NCI-H345 treated with DMSO at 0.1 percent for 48 hours (cell line): Measurements from ENCODE around the gene PPP1R3C.

Source experiments
- DNase-seq: peaks from one replicate; lab custom pipeline; 2025; ENCODE audit not compliant: unreplicated experiment; lab: John Stamatoyannopoulos, UW

Gene PPP1R3C

DNA sequence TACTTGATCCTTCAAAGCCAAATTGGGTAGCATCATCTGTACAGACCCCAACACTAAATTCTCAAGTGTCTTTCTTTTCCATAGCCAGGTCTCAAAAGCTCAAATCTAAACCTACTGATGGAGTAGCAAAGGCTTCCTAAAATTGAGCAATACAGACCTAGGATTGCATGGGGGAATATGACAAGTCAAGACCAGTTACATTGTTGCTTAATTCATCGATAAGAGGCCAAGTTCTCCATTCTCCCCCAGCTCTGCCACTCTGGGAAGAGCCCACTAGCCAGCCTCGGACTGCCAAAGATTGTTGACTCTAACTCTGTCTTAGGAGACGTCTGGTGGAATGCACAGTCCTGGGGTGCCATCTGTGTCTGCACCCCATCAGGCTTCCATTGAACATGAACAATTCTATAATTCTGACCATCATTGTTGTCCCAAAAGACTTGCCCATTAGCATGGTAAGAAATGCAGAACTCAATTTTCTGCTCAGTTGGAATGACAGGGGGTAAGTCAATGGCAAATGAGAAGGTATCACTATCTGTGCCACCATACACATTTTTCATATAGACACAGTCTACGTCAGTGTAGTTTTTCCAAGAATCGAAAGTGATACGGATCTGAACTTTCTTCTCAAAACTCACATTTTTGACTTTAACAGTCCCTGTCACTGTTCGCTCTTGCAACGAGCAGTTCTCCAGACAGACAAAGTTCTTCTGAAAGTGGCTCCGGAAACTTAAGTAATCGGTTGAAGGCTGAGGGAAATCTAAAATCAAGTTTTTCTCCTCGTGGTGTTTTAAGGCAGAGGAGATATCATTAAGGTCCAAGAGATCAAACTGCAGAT is 2.9 kb downstream of the PPP1R3C start:
- DNase-seq: no peak

DNA sequence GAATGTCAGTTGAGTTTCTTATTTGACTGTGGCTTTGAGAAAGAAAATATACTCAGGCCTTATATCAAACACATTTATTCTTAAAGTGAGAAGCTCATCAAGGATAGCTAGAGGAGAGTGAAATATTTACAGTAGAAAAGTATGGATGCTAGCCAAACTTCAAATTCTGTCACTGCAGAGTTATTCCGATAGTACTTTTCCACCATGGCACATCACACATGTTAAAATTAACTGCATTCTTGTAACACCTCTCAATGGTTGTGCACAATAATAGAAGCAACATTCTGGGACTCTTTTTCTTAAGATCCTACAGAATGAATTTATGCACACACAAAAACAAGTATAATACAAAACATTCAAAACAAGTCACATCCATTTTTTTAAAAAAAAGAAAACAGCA is 4.5 kb downstream of the PPP1R3C start:
- DNase-seq: no peak

DNA sequence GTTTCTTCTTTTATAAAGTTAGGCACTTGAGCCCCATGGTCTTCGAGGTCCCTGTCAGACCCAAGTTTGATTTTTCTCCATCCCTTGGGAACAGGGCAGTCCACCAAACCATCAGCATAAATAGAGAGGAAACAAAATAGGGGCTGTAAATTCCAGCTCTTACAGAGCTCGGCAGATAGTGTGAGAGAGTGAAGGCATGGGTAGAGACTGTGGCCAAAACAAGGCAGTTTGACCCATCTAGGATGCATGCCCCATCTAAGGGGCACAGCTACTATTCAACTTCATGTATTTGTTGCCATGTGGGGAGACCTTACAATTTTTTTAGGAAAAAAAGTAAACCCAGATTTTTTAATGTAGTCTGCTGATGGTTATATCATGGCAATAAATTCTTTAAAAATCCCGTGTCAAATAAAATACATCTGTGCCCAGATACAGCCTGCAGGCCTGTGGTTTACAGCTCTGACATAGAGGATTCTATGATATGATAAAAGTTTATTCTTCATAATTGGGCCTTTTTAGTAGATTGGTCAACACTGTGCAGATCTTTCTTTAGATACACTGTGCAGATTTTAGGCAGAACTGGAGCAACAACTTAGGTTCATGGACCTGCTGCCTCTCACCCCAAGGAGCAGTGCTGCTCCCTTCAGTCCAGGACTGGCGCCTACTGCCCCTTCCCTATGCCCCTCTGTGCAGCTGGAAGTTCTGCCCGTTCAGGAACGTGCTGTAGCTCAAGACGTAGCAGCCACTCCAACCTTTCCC is 5.3 kb downstream of the PPP1R3C start:
- no peak for DNase-seq

DNA sequence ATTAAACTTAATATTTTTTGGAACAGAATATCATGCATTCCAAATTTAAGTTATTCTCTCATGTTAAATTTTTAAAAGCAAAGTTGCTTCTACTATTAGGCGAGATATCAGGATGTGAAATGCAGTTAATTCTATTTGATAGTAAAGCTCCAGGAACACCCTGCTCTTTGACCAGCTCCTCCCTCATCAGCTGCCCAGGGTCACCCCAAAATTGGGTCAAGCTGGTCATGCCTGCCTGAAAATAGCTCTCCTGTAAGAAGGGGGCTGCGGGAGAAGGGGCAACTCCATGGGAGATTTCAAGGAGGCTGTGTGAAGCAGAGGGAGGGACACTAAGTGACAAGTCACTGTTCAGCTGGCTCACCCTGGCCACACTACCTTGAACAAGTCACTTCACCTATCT is 5.9 kb downstream of the PPP1R3C start:
- DNase-seq: no peak

DNA sequence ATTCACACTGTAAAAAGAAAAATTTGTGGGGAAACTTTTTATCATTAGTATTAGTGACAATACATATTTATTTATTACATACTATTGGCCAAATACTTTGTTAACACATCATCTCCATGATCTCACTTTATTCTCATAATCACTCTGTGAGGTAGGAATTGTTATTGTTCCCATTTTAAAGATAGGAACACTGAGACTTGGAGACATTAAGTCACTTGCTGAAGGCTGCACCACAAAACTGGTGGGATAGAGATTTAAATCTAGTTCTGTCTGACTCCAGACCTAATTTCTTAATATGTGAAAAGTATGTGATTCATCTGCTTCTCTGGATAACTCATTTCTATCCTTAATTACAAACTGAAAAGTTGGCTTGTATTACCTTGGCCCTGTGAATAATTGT is 8.2 kb downstream of the PPP1R3C start:
- DNase-seq: no peak

DNA sequence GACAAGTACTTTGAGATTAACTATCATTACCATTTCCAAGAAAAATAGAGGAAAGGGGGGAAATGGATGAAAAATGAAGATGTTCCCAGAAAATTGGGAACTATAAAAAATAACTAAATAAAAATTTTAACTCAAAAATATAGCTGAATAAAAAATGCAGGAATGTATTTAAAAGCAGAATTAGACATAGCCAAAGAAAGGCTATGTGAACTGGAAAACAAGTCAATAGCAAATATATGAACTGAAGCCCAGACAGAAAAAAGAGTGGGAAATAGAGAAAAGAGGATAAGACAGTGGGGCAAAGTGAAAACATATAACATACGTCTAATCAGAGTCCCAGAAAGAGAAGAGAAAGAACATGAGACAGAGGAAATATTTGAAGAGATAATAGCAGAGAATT is 10.3 kb downstream of the PPP1R3C start:
- no peak for DNase-seq

DNA sequence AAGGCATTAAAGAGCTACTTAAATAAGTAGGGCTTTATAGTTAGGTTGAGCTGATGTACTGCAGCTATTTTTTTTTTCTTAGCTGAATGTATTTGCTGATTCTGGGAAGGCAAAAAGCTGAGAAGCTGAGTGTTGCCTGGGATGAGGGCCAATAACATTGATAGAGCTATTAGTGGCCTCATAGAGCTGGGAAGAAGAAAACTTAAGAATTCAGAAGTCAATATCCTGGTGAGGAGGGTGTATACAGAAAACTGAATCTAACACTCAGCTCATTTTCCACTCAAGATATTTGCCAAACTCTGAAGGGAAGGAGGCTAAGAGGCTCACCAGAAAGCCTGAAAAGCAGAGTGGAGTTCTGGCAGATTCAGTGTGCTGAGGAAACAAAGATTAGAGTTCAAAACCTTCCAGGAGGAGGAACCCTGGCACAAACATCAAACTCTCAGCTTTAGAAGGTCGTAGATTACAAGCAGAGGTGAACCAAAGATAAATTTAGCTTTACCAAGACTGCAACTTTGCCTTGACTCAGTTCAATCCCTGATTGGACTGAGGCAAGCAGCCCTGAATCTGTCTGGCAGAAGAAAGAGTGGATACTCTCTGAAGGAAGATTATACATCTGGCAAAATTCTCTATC is 11.3 kb downstream of the PPP1R3C start:
- DNase-seq: no peak

DNA sequence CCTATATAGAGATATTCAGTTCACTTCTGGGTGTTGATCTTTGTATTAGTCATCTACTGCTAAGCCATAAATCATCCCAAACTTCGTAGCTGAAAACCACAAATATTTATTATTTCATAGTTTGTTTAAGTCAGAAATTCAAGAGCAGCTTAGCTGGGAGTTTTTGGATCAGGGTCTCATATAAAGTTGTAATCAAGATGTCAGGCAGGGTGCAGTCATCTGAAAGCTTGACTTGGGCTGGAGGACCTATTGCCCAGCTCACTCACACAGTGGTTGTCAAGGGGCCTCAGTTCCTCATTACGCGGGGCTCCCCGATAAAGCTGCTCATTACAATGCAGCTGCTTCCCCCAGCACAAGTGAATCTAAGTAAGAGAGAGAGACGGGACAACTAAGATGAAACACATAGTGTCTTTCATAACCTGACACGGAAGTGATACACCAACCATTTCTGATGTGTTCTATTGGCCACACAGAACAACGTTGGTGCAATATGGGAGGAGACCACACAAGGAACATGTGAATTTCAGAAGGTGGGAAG is 15.7 kb downstream of the PPP1R3C start:
- no peak for DNase-seq

DNA sequence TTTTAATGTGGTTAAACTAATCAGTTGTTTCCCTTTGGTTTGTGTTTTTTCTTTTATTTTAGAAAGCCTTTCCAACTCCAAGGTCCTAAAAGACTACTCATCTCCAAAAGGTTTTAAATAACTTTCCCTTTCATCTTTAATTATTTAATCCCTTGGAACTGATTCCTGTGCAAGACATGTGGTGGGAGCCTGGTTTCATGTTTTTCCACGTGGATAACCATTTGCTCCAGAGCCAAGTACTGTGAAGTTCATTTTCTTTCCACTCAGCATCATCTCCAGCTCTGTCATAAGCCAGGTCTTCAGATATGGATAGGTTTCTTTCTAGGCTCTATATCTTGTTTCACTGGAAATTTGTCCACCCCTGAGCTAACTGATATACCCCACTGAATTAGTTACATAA is 16.7 kb downstream of the PPP1R3C start:
- no peak for DNase-seq

DNA sequence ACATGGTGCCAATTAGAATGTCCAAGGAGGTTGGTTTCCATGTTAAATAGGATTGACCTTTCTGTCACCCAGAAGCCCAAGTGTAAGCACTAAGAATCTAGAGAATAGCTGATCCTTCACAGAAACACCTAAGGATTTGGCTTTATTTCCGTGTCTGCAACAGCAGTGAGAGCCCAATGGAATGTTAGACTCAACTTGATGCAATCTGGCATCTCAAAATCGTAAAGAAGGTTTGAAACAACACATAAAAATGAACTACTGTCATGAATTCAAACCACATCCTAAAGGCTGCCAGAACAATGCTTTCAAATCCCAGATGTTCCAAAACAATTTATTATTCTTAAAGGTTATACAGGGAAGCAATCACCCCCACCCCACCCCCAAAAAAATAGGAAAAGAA is 18.6 kb downstream of the PPP1R3C start:
- DNase-seq: no peak

DNA sequence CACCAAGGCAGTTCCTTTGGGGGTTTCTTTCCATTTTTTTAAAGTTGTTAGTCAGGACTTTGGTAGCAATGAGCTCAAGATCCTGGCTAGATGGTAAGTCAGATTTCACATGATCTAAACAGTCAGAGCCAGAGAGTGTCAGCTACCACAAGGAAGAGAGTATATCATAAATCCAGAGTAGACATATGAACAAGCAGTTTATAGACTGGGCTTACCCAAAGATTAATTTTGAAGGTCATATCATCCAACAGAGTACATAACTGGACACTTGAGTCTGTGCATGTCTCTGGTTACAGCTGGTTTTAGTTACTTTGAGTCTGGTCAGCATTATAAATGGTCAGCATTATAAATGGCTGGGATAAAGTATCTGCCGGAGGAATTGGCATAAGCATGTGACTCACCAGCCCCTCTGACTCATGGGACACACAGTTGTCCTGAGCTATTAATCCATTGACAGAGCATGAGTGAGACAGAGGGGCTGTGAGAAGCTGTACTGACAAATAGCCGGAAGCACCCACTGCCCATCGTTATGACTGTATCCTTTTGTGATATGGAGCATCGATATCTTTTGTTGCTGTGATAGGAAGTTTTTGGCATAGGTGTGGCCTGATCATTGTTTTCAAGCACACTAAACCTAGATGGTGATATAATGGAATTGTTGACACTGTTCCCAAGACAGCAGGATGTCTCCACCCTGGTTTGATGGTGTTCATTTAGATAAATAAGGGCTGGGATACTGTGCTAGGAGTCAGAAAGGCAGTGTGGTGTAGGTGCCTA is 19.3 kb downstream of the PPP1R3C start:
- no peak for DNase-seq

DNA sequence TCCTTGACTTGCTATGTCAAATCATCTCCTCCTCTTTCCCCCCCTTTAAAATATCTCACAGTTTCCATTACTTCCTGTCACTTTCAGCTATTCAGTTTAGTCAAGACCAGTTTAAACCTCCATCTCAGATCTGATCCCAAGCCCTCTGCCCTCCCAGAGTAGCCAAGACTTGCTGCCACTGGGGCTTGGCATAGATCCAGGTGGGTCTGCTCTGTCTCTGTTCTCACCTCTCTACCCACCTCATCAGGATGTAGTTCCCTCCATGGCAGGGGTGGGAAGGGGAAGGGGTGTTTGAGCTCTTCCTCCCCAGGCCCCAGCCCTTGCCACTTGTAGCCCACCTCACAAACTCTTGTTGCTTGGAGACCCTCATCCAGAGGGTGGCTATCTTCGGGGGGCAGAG is 22.0 kb downstream of the PPP1R3C start:
- DNase-seq: no peak

DNA sequence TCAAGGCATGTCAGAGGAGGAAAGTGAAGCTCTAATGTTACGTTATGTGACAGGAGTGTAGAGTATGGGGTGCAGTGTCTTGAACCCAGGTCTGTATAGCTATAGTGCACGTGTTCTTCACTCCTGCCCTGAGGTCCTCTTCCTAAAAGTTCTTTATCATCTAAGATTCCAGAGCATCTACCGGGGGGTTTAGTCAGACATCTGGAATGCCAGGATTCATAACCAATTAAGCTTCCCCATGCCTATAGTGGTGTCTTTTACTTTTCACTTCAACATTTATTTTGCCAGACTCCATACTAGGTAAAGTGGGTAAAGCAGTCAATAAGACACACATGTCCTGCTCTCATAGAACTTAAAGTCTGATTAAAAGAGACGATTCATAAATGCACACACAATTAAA is 22.4 kb downstream of the PPP1R3C start:
- DNase-seq: no peak

DNA sequence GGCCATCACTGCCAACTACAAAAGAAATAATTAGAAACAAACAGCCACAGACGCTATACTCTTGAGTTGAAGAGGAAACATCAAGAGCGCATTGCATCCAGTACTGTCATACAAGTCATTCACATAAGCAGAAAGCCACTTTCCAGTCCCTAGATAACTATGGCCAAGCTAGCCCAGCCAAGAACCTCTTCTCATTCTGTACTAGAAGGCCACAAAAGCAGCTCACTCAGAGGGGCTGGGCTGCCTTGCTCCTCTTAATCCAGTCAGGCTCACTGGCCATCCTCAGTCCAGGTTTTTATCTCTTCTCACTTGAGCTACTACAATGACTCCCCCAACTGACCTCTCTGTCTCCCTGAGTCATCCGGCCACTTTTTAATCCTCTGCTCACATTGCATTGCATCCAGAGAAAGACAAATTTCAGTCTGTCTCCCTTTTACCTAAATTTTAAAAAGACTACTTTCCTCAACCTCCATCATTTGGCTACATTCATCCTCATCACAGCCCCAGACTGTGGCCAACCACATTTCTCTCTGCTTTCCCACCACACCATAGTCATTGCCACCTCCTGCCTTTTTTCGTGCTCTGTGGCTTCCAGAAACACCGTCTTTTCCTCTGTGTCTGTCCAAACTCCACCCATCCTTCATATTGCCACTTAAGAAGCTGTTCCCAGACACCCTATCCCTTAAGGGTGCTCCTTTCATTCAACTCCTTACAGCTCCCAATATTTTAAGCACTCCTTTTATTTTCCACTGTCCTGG is 25.0 kb downstream of the PPP1R3C start:
- no peak for DNase-seq

DNA sequence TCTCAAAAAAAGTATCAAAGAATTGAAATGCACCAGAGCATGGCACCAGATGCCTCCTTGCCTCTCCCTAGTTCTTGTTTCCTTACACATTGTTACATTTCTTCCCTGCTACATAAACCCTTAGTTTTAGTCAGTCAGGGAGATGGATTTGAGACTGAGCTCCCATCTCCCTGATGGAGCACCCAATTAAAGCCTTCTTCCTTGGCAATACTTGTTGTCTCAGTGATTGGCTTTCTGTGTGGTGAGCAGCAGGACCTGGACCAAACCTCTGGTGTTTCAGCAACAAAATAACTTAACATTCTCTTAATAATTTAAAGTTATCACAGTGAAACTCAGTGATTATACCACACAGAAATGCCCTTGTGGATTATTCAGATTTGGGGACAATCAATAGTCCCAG is 26.9 kb downstream of the PPP1R3C start:
- DNase-seq: no peak

DNA sequence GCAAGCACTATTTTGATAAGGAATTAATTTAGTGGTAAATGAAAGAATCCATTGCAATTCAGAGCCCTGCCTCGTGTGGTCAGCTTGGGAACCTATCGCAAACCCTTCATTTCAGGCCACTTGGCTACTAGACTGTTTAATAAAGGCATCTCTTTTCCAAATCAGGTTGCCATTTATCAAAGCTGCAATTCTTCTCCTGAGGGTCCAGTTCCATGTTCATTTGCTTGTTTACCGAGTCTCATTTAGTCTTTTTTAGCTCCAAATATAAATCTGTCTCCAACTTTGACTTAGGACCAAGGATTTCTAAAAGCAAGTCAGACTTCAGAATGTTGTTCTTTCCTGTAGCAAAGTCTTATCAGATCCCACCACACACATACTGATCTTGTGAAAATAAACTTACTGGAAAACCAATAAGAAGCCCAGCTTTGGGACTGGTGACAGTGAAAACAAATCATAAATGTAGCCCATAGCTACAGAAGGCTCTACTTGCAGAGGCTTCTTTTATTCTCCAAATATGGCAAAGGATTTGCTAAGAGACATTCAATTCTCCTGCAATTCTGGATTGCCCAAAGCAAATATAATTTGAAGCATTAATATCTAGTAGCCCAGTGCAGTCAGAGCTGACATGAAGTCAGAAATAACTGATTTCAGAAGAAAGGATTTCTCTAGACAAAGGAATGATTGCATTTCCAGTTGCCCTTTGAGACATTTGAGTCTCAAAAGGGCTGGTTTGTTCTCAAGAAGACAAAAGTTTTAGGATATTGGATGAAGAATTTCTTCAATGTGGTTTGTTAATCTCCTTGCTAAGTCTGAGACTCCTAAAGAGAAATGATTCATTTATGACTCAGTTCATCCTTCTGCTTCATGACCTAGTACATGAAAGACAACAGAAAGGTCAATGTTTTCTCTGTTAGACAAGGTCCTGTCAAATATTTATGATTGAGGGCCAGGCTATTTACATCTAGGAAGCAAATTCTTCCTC is 28.0 kb downstream of the PPP1R3C start:
- DNase-seq: no peak

DNA sequence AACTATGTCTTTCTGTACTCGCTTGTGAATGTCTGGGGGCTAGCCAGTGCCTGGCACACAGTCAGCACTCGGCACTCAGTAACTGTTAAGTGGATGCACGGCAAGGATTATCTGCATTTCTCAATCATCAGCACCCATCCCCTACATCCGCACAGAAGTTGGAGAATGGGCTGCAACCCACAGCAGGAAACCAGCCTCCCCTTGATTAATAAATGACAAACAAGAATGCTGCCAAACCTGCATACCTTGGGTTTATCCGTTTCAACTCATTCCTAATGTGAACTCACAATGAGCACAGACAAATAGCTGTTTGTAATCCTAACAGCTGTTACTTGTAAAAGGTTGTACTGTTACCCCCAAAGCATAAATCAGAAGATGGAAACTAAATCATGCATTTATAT is 28.9 kb downstream of the PPP1R3C start:
- DNase-seq: no peak

DNA sequence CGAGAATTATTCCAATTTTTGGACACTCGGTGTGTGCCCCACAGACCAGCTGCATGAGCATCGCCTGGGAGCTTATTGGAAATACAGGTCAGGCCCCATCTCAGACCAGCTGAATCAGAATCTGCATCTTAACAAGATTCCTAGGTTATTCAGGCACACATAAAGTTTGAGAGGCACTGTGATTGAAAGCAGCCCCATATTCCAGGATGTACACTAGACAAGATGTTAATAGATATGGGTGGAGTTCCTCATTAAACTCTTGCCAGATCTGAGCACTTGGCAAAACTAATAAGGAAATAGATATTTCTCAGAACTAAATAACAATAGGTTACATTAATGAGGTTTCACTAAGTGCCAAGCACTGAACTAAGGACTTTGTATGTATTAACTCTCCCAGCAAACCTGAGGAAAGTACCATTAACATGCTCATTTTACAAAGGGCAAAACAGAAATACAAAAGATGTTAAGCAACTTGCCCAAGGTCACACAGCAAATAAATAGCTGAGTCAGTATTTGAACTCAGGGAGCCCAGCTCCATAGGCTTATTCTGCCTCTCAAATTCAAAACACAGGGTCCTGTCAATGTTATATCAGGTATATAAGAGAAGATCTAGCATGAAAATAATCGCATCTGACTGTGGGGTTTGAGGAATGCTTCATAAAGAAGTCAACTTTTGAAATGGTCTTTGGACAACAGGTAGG is 29.9 kb downstream of the PPP1R3C start:
- DNase-seq: no peak

DNA sequence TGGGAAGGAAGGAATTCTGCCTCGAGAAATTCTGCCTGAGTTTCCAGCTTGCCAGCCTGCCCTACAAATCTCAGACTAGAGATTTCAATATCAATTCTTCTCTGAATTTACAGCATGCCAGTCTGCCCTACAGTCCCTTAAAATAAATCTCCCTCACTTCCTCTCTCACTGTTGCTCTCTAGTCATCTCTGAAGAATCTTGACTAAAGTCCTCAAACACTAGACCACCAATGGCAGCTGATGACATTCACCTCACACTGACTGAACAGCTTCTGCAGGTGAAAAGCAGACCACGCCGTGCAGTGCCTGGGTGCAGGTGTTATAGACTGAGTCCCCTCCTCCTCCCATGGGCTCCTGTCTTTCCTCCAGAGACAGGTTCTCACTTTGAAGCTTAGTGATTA is 30.4 kb downstream of the PPP1R3C start:
- DNase-seq: no peak
